ENCODE results near the gene PRKACA.
A peak's percentile ranks its signal among the peaks of the same experiment; 100 is the strongest.

PRKACA gene

DNA sequence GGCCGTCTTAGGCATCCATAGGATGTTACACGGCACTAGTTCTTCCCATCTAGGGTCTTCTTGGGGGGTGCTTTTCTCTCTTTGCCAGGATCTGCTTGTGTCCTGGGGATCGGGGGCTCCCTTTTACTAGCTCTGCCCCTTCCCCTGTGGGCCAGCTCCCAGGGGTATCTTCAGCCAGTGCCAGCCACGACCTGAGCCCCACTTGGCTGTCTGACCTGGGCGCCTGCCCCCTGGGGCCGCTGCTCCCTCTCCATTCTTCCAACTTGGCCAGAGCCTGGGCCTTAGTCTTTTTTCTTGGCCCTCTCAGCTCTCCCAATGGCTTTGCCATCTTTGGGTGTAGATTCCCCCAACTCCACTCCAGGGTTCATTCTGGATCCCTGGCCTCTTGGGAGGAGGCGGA lies 3.1 kb downstream of the PRKACA start:
- no peak for DNase-seq (ENCODE audit: low spot score in 2 of 2)
- Mint-ChIP-seq H3K27ac (no peak overlapping the region), H3K4me1 (peaks cover 32% of the 10 kb centered on the region), H3K4me3 (no peak overlapping the region), H3K9me3 (no peaks in the 10 kb centered on the region), H3K36me3 (peaks cover 6% of the 10 kb centered on the region)
- no peak for ATAC-seq

DNA sequence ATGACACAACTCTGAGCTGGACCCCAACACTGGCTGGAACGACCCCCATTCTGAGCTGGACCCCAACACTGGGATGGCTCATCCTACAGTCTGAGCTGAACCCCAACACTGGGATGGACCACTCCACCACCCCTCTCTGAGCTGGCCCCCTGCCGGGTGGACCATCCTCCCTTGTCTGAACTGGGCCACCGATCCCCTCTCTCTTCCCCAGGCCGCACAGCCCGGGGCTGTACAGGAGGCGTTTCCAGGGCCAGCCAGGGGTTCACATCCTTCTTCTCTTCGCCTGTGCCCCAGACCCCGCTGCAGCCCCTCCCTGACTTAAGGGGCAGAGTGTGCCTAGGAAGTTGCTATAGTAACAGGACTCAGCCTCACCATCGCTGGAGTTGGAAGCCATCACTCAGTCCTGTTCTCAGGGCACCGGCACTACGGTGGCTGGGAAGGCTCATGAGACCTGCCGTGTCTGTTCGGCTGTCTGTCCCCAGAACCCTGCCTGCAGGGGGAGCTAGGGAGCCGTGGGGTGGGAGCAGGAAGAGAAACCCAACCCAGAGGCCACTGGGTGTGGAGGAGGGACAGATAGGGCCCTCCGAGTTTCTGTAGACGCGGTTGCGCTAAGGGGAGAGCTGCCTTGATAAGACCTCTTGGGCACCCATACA lies 3.7 kb downstream of the PRKACA start:
- Mint-ChIP-seq H3K4me1 (peaks cover 31% of the 10 kb centered on the region), H3K4me3 (no peak overlapping the region), H3K9me3 (no peaks in the 10 kb centered on the region), H3K36me3 (peaks cover 6% of the 10 kb centered on the region), H3K27ac (no peak overlapping the region)
- ATAC-seq (no peak), DNase-seq (ENCODE audit: low spot score in 2 of 2) (peak in 1 of 2 donors; percentile 29)

DNA sequence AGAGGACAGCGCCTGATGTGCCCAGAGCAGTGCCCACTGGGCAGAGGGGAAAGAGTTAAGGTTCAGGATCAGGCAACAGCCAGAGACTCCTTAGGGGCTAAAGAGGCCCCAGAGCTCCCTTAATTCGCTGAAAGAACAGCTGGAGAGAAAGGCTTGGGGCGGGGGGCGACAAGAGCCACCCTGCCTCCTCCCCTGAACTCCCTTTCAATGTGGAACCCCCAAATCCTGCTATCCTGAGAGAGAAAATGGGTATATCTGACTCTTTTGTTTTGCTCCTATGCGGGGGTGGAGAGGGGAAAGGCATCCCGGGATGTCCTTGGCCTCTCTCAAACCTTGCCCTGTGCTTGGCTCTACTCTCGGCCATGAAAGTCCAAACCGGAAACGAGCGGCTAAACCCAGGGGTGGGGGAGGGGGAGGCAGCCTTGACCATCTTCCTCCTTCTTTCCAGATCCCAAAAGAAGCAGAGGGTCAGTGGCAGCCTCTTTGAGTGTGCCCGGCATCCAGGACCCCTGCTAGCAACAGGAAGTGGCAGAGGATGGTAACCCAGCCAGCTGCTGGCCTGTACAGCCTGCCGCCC lies 4.7 kb downstream of the PRKACA start:
- H3K36me3 Mint-ChIP-seq: peaks cover 12% of the 10 kb centered on the region
- H3K4me3 Mint-ChIP-seq: no peak overlapping the region
- H3K27ac Mint-ChIP-seq: peak overlapping the region; percentile 34
- ATAC-seq (no peak), DNase-seq (ENCODE audit: low spot score in 2 of 2) (no peak)
- peaks cover 23% of the 10 kb centered on the region for H3K4me1 Mint-ChIP-seq
- no peaks in the 10 kb centered on the region for H3K9me3 Mint-ChIP-seq

DNA sequence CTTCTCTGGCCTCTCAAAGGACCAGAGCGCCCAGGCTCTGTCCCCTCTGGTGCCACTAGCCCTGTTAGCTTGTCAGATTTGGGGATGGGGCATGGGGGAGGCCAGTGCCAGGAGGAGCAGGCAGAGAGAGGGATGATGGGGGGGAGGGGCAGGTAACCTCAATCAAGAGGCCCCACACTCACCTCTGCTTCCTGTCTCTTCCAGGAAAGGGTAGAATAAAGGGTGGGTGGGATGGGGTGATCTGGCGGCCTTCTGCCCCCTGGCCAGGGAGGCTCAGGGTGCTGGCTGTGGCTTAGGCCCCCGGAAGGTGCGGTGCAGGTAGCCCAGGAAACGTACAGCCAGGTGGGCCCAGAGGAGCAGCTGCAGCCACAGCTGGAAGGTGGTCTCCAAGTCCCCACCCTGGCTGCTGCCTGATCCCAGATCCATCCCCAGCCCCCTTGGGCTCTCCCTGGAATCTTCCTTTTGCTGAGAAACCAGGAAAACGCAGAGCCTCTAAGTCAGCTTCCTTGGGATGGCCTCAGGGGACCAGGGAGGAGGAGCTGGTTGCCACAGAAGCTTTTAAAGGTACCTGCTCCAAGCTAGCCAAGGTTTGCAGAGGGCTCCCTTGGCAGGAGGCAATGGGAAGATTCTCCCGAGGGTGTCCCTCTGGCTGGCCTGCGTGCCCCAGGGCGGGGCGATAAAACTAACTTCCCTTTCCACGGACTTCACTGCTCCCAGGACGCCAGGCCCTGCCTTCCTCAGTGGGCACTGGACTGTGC lies 5.3 kb downstream of the PRKACA start:
- H3K9me3 Mint-ChIP-seq: no peaks in the 10 kb centered on the region
- H3K4me3 Mint-ChIP-seq: no peak overlapping the region
- no peak for DNase-seq (ENCODE audit: low spot score in 2 of 2)
- no peak for ATAC-seq
- H3K4me1 Mint-ChIP-seq: peaks cover 23% of the 10 kb centered on the region
- no peak overlapping the region for H3K27ac Mint-ChIP-seq
- H3K36me3 Mint-ChIP-seq: peaks cover 12% of the 10 kb centered on the region

DNA sequence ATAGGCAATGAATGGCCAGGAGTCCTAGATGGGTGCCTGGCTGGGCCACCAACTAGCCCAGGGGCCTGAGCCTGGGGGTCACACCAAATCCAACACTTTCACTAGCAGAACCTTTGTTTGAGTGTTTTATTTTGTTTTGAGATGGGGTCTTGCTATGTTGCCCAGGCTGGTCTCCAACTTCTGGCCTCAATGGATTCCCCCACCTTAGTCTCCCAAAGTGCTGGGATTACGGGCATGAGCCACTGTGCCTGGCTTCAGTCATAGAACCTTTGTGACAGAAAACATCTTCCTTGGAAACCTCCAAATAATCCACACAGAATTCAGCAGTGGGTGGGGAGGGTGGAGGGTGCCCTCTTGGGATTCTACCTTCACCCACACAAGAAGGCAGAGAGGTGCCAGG lies 6.1 kb downstream of the PRKACA start:
- no peak overlapping the region for H3K27ac Mint-ChIP-seq
- ATAC-seq (no peak), DNase-seq (ENCODE audit: low spot score in 2 of 2) (no peak)
- H3K36me3 Mint-ChIP-seq: peaks cover 9% of the 10 kb centered on the region
- no peaks in the 10 kb centered on the region for H3K9me3 Mint-ChIP-seq
- peaks cover 18% of the 10 kb centered on the region for H3K4me1 Mint-ChIP-seq
- no peak overlapping the region for H3K4me3 Mint-ChIP-seq

DNA sequence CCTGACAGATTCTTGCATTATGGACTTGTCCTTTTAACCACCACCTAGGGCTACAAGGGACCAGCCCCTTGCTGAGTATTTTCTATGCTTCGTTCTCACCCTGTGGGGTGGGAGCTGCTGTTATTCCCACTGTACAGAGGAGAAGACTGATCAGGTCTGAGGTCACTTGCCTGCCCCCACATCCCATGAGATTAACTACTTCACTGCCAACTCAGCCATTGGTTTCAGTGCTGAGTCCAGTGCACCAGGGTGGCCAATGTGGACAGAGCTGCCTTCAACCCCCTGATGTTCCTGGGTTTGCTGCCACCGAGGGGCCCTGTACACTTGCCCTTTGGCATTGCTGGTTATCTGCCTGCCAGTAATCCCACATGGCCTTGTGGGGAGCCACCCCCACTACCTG lies 6.9 kb downstream of the PRKACA start:
- DNase-seq (ENCODE audit: low spot score in 2 of 2) (no peak), ATAC-seq (no peak)
- Mint-ChIP-seq H3K4me1 (peaks cover 10% of the 10 kb centered on the region), H3K27ac (peak overlapping the region; percentile 17), H3K4me3 (no peak overlapping the region), H3K9me3 (no peaks in the 10 kb centered on the region), H3K36me3 (peaks cover 16% of the 10 kb centered on the region)

DNA sequence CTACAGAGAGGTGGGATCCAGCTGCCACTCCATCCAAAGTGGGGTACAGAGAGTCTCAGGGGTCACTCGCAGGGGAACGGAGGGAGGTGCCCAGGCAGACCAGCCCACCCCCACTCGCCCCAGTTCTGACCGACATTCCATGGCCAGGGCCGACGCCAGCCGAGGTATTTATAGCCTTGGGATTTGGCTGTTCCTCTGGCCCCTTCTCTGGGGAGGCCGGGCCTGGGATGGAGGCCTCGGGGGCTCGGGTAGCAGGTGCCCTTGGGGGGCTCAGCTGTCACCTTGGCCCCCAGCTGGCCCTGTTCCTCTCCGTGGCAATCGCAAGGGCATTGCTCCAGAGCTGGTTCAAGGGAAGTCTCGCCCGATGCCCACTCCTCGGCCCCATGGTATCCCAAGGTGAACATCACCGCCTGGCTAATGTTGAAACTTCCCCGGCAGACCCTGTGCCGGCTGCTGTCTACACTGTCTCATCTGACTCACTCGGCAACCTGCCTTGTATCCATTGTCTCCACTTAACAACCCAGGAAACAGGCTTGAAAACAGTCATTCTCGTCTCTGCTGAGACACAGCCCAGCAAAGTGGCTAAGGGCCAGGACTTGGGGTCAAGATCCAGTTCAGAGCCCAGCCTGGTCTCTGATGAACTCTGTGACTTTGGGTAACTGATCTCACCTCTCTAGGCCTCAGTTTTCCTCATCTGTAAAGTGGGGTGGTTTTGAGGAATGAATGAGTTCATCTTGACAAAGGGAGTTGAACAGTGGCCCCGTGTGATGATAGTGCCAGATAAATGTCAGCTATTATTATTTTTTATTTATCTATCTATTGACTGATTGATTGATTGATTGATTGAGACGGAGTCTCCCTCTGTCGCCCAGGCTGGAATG lies 9.7 kb downstream of the PRKACA start:
- Mint-ChIP-seq H3K4me3 (no peak overlapping the region), H3K36me3 (peaks cover 44% of the 10 kb centered on the region), H3K9me3 (no peaks in the 10 kb centered on the region), H3K27ac (no peak overlapping the region), H3K4me1 (no peaks in the 10 kb centered on the region)
- ATAC-seq: no peak
- no peak for DNase-seq (ENCODE audit: low spot score in 2 of 2)

DNA sequence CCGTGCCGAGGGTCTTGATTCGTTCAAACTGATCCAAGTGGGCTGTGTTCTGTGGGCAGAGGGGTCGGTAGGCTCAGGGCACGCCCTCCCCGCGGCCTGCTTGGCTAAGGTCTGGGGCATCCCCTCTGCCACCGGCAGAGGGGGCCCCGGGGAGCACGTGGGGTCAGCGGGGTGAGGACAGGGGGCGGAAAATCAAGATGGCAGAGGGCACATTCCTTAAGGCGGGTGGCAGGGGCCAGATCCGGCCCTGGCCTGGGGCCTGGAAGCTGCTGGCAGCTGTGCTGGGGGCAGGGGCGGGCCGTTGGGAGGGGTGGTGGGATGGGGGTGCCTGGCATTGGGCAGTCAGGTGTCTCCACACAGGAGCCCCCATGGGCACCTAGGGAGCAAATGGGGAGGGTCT lies 10.7 kb downstream of the PRKACA start:
- no peak overlapping the region for H3K27ac Mint-ChIP-seq
- ATAC-seq (no peak), DNase-seq (ENCODE audit: low spot score in 2 of 2) (no peak)
- H3K36me3 Mint-ChIP-seq: peaks cover 50% of the 10 kb centered on the region
- H3K9me3 Mint-ChIP-seq: no peaks in the 10 kb centered on the region
- no peak overlapping the region for H3K4me3 Mint-ChIP-seq
- H3K4me1 Mint-ChIP-seq: no peaks in the 10 kb centered on the region

DNA sequence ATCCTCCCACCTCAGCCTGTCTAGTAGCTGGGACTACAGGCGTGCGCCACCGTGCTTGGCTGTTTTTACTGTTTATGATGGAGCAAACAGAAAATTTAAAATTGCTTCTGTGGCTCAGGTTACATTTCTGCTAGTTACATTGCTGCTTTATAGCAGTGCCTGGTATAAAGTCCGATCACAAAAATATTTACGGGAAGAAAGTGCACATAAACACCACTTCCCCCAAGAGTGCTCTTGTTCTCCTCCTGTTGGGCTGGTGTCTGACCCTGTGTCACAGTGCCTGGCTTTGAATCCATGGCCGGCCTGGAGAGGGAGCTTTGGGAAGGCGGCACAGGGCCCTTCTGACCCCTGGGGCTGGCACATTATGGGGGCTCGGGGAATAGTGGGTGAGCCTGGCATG lies 11.9 kb downstream of the PRKACA start:
- no peak overlapping the region for H3K27ac Mint-ChIP-seq
- ATAC-seq: no peak
- no peak for DNase-seq (ENCODE audit: low spot score in 2 of 2)
- no peaks in the 10 kb centered on the region for H3K4me1 Mint-ChIP-seq
- H3K9me3 Mint-ChIP-seq: no peaks in the 10 kb centered on the region
- H3K36me3 Mint-ChIP-seq: peaks cover 50% of the 10 kb centered on the region
- H3K4me3 Mint-ChIP-seq: no peak overlapping the region

DNA sequence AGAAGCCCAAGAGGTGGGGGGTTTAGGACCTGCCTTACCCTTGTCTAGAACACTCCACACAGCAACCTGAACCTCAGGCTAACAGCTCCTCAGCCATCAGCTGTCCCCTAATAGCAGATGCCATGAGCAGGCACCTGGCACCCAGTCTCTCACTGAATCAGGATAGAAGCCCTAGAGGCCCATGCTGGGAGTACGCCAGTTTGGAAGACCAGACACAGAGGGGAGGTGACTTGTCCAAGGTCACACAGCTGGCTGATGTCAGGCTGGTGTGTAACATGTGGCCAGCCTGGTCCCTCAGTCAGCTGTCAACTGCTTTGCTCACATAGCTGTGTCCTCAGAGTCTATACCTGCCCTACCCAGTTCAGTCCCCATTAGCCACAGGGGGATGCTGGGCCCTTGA lies 14.3 kb downstream of the PRKACA start:
- Mint-ChIP-seq H3K9me3 (no peaks in the 10 kb centered on the region), H3K36me3 (peaks cover 67% of the 10 kb centered on the region), H3K4me1 (no peaks in the 10 kb centered on the region), H3K27ac (no peak overlapping the region), H3K4me3 (no peak overlapping the region)
- ATAC-seq (no peak), DNase-seq (ENCODE audit: low spot score in 2 of 2) (no peak)

DNA sequence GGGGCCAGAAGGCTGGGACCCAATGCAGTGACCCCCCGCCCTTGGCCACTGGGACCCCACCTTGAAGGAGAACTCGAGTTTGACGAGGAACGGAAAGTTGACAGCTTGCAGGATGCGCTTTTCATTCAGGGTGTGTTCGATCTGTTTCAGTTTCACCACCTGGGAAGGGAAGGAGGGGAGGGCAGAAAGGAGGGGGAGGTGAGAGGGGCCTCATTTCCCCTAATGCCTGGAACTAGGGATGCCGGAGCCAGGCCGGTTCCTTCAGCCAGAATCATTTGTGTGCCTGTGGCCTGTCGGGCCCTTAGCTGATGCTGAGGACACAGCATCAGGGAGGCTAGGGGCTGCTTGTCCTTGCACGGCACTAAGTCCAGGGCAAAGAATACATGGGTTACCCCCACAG lies 14.8 kb downstream of the PRKACA start:
- H3K4me1 Mint-ChIP-seq: no peaks in the 10 kb centered on the region
- H3K9me3 Mint-ChIP-seq: no peaks in the 10 kb centered on the region
- no peak overlapping the region for H3K27ac Mint-ChIP-seq
- no peak overlapping the region for H3K4me3 Mint-ChIP-seq
- peaks cover 69% of the 10 kb centered on the region for H3K36me3 Mint-ChIP-seq
- ATAC-seq (no peak), DNase-seq (ENCODE audit: low spot score in 2 of 2) (no peak)

DNA sequence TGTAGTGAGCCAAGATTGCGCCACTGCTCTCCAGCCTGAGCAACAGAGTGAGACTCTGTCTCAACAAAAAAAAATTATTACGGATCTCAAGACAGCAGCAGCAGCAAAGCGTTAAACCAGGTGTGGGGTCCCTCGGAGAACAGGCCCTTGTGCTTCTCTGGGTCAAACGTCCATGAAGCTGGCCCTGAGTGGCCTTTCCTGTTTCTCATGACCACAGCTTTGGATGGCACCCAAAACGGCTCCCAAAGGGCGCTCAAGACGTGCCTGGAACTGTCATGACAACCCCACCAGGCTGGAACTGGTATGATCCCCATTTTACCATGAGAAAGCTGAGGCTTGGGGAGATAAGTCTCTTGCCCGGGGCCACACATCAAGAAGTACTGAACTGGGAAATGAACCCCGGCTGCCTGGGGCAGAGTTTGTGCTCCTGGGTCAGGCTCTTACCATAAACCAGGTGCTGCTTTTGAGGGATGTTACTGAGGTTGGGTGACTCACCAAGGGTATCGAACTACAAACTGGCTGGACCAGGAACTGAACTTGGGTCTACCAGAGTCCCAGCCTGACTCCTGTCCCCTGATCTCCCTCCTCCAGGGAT lies 15.4 kb downstream of the PRKACA start:
- no peak for ATAC-seq
- peaks cover 74% of the 10 kb centered on the region for H3K36me3 Mint-ChIP-seq
- no peak overlapping the region for H3K27ac Mint-ChIP-seq
- no peak for DNase-seq (ENCODE audit: low spot score in 2 of 2)
- no peaks in the 10 kb centered on the region for H3K9me3 Mint-ChIP-seq
- H3K4me1 Mint-ChIP-seq: no peaks in the 10 kb centered on the region
- no peak overlapping the region for H3K4me3 Mint-ChIP-seq

DNA sequence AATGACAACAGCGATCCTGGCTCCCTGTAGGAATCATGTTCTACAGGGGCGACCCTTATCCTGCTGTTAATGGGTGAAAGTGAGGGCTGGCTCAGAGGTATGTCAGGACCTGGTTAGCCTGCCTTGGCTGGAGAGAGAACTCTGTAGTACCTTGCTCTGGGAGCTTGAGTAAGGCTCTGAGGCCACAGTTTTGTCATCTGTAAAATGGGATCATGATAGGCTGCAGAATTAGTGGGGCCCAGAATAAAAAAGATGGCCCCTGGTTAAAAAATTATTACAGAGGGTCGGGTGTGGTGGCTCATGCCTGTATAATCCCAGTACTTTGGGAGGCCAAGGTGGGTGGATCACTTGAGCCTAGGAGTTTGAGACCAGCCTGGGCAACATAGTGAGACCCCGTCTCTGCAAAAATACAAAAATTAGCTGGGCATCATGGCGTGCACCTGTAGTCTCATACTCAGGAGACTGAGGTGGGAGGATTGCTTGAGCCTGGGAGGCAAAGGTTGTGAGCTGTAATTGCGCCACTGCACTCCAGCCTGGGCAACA lies 16.5 kb downstream of the PRKACA start:
- no peaks in the 10 kb centered on the region for H3K4me1 Mint-ChIP-seq
- H3K4me3 Mint-ChIP-seq: no peak overlapping the region
- no peak overlapping the region for H3K27ac Mint-ChIP-seq
- no peaks in the 10 kb centered on the region for H3K9me3 Mint-ChIP-seq
- H3K36me3 Mint-ChIP-seq: peaks cover 76% of the 10 kb centered on the region
- no peak for DNase-seq (ENCODE audit: low spot score in 2 of 2)
- ATAC-seq: no peak

DNA sequence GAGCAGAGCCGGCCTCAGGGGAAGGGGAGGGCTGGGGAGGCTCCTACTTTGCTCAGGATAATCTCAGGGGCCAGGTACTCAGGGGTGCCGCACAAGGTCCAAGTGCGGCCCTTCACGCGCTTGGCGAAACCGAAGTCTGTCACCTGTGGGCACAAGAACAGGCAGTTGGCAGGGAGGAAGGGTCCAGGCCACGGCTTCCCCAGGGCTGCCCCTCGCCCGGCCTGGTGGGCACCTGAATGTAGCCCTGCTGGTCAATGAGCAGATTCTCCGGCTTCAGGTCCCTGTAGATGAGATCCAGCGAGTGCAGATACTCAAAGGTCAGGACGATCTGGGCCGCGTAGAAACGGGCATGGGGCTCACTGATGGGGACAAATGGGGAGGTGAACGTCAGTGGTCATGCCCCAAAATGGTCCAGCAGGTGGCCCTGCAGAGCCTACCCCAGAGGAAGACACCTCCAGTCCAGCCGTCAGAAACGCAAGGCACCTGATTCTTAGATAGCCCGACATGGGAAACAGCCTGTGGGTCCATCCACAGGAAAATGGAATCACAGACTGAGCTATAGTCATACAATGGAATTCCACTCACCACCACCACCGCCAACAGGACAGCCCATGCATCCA lies 19.9 kb downstream of the PRKACA start:
- no peak overlapping the region for H3K4me3 Mint-ChIP-seq
- no peak for ATAC-seq
- peaks cover 42% of the 10 kb centered on the region for H3K36me3 Mint-ChIP-seq
- H3K4me1 Mint-ChIP-seq: peaks cover 7% of the 10 kb centered on the region
- H3K27ac Mint-ChIP-seq: no peak overlapping the region
- H3K9me3 Mint-ChIP-seq: peaks cover 3% of the 10 kb centered on the region
- DNase-seq (ENCODE audit: low spot score in 2 of 2): no peak
